PC-3 (cell line): ENCODE results near the gene GLMP. TPM values are rescaled to one million over a fixed set of nuclear protein-coding genes. Genes with fewer than 3 reads are reported as not detected.

ENCODE experiments used
- ATAC-seq: fragments of 200-7000 bp; cut with Tn5 transposase; 2 replicates; pipeline ENCODE4 v1.9.1; 2020; ENCODE audit warnings: mild to moderate bottlenecking, moderate library complexity
- BruUV-seq: library from RNA; stranded (reverse); fragments of 400-500 nt; replicated peaks from 2 replicates; lab custom pipeline; 2021; lab: Mats Ljungman, UMichigan
- CTCF ChIA-PET: fragments of 300-600 bp; sonication (Branson Sonifier 250); formaldehyde crosslinking; loops from one replicate; lab custom pipeline; 2022; ENCODE audit warnings: antibody characterized with exemption; lab: Charles Lee
- POLR2A ChIA-PET: fragments of 300-600 bp; sonication (Branson Sonifier 250); formaldehyde crosslinking; loops from one replicate; lab custom pipeline; 2022; ENCODE audit warnings: antibody characterized with exemption; ENCODE audit not compliant: unreplicated experiment; lab: Charles Lee
- DNase-seq: peaks from one replicate; pipeline ENCODE4 v3.0.0-alpha.2; 2015
- H2AFZ ChIP-seq: fragments of 300-600 bp; sonication (generic); 2 replicates; pipeline ENCODE4 v1.6.0; 2016; ENCODE audit warnings: antibody characterized with exemption, low read length
- H3F3A ChIP-seq: fragments of 300-600 bp; sonication (generic); one replicate; pipeline ENCODE4 v1.6.0; 2017; ENCODE audit warnings: antibody characterized with exemption, low read length, control low read depth, mild to moderate bottlenecking; ENCODE audit not compliant: unreplicated experiment
- H3K27ac ChIP-seq: fragments of 300-600 bp; sonication (generic); 2 replicates; pipeline ENCODE4 v1.5.1; 2016; ENCODE audit warnings: mild to moderate bottlenecking, low read length
- H3K27me3 ChIP-seq: fragments of 300-600 bp; sonication (generic); 2 replicates; pipeline ENCODE4 v1.6.1; 2016; ENCODE audit warnings: low read length, mixed read lengths
- H3K36me3 ChIP-seq: fragments of 300-600 bp; sonication (generic); 2 replicates; pipeline ENCODE4 v1.6.1; 2016; ENCODE audit warnings: low read depth, mixed run types, low read length, mixed read lengths
- H3K4me1 ChIP-seq: fragments of 300-600 bp; sonication (generic); 2 replicates; pipeline ENCODE4 v1.5.1; 2016; ENCODE audit warnings: low read length; ENCODE audit not compliant: insufficient read depth
- H3K4me2 ChIP-seq: fragments of 300-600 bp; sonication (generic); 2 replicates; pipeline ENCODE4 v1.6.0; 2016; ENCODE audit warnings: low read length
- H3K4me3 ChIP-seq: fragments of 300-600 bp; sonication (generic); 2 replicates; pipeline ENCODE4 v1.5.1; 2016; ENCODE audit warnings: mild to moderate bottlenecking, low read length, mixed read lengths
- H3K79me2 ChIP-seq: fragments of 300-600 bp; sonication (generic); 2 replicates; pipeline ENCODE4 v1.6.1; 2017; ENCODE audit warnings: low read length, mixed read lengths
- H3K9ac ChIP-seq: fragments of 300-600 bp; sonication (generic); 2 replicates; pipeline ENCODE4 v1.6.0; 2016; ENCODE audit warnings: mild to moderate bottlenecking, low read length
- H3K9me2 ChIP-seq: fragments of 300-600 bp; sonication (generic); replicated peaks from 2 replicates; pipeline ENCODE4 v1.6.1; 2016; ENCODE audit warnings: mixed run types, low read length, mixed read lengths
- H3K9me3 ChIP-seq: fragments of 300-600 bp; sonication (generic); 2 replicates; pipeline ENCODE4 v1.6.1; 2016; ENCODE audit warnings: low read length, mixed read lengths
- H4K20me1 ChIP-seq: fragments of 300-600 bp; sonication (generic); 2 replicates; pipeline ENCODE4 v1.6.1; 2016; ENCODE audit warnings: low read length, mixed read lengths
- CTCF ChIP-seq: fragments of 300-600 bp; sonication (generic); conservative IDR thresholded peaks from 2 replicates; pipeline ENCODE4 v1.5.1; 2017; ENCODE audit warnings: antibody characterized with exemption, low read depth, mild to moderate bottlenecking, low read length
- EZH2 ChIP-seq: fragments of 300-600 bp; sonication (generic); IDR thresholded peaks from one replicate; pipeline ENCODE4 v1.6.1; 2017; ENCODE audit warnings: antibody characterized with exemption, mild to moderate bottlenecking, low read length; ENCODE audit not compliant: unreplicated experiment
- EZH2phosphoT487 ChIP-seq: fragments of 300-600 bp; sonication (generic); IDR thresholded peaks from 2 replicates; pipeline ENCODE4 v1.6.1; 2018; ENCODE audit warnings: mild to moderate bottlenecking, antibody characterized with exemption, low read length, borderline replicate concordance
- intact Hi-C: fragments of 100-400 bp; cut with micrococcal nuclease; formaldehyde crosslinking; loops from 2 replicates; pipeline ENCODE4 v1.9.0; 2023
- total RNA-seq: library from RNA; depleted of rRNA; stranded (reverse); fragments of >200 nt; gene quantifications from 2 replicates; pipeline ENCODE4 v1.2.3, GENCODE V29; 2014

GLMP gene
- total RNA-seq, 1 experiment from 2014 or later: 49.8 TPM

GRCh38 chr1:156249593-156249992 lies 45.9 kb downstream of the GLMP start:
- no peaks in the 10 kb centered on the region for H4K20me1 ChIP-seq
- H3F3A ChIP-seq: peaks cover 3% of the 10 kb centered on the region
- H3K9me3 ChIP-seq: no peaks in the 10 kb centered on the region
- H3K4me1 ChIP-seq: no peaks in the 10 kb centered on the region
- no peak overlapping the region for H3K4me2 ChIP-seq
- DNase-seq (no peak), ATAC-seq (no peak)
- H3K27ac ChIP-seq: no peak overlapping the region
- TF ChIP-seq EZH2phosphoT487: no peak
- TF ChIP-seq EZH2: no peak
- no peak for TF ChIP-seq CTCF
- no peak overlapping the region for H3K9ac ChIP-seq
- H3K9me2 ChIP-seq: no peaks in the 10 kb centered on the region
- intact Hi-C loops: no loop called here
- H2AFZ ChIP-seq: no peak overlapping the region
- BruUV-seq: TSS peak; percentile 17
- ChIA-PET POLR2A (no interaction called here), CTCF (no interaction called here)
- no peak overlapping the region for H3K4me3 ChIP-seq
- no peaks in the 10 kb centered on the region for H3K27me3 ChIP-seq
- no peaks in the 10 kb centered on the region for H3K79me2 ChIP-seq
- peaks cover 51% of the 10 kb centered on the region for H3K36me3 ChIP-seq

- ATAC-seq: no peak; the same call in 1 of the 2 replicates
- BruUV-seq: no TSS peak
- H2AFZ ChIP-seq: no peak overlapping the region
- no peak overlapping the region for H3K4me3 ChIP-seq
- no peak for TF ChIP-seq CTCF
- TF ChIP-seq EZH2phosphoT487: no peak
- TF ChIP-seq EZH2: no peak
- CTCF ChIA-PET: no interaction called here
- H3K4me1 ChIP-seq: no peaks in the 10 kb centered on the region
- POLR2A ChIA-PET: interaction anchor here (0.7 kb wide), 1 partner anchor 16 kb away, joined by 6 read pairs; no protein-coding TSS in a partner anchor
- H3K9ac ChIP-seq: no peak overlapping the region
- no peaks in the 10 kb centered on the region for H3K27me3 ChIP-seq
- no peaks in the 10 kb centered on the region for H3K79me2 ChIP-seq
- no peak overlapping the region for H3K4me2 ChIP-seq
- H3K27ac ChIP-seq: no peak overlapping the region
- H4K20me1 ChIP-seq: no peaks in the 10 kb centered on the region
- H3K36me3 ChIP-seq: peaks cover 42% of the 10 kb centered on the region
- H3K9me3 ChIP-seq: no peaks in the 10 kb centered on the region
- H3F3A ChIP-seq: peaks cover 3% of the 10 kb centered on the region
- DNase-seq: no peak
- intact Hi-C loops: no loop called here
- no peaks in the 10 kb centered on the region for H3K9me2 ChIP-seq
These were observed 47.2 kb downstream of the GLMP start for GRCh38 chr1:156248323-156248683.

- peaks cover 36% of the 10 kb centered on the region for H3K36me3 ChIP-seq
- no peaks in the 10 kb centered on the region for H4K20me1 ChIP-seq
- ATAC-seq (peak; percentile 17), DNase-seq (no peak)
- BruUV-seq: no TSS peak
- intact Hi-C loops: no loop called here
- no peaks in the 10 kb centered on the region for H3K27me3 ChIP-seq
- TF ChIP-seq EZH2 (no peak), CTCF (no peak), EZH2phosphoT487 (no peak)
- H3K9me2 ChIP-seq: no peaks in the 10 kb centered on the region
- ChIA-PET POLR2A (interaction anchor here (0.5 to 0.7 kb wide), 2 partner anchors 15 to 24 kb away, joined by 3 to 6 read pairs; no protein-coding TSS in a partner anchor), CTCF (no interaction called here)
- H3F3A ChIP-seq: peaks cover 2% of the 10 kb centered on the region
- H3K9me3 ChIP-seq: no peaks in the 10 kb centered on the region
- no peak within 1 kb of the TSS for H3K4me3 ChIP-seq
- no peak within 1 kb of the TSS for H3K27ac ChIP-seq
- no peaks in the 10 kb centered on the region for H3K79me2 ChIP-seq
- H3K4me1 ChIP-seq: no peaks in the 10 kb centered on the region
- H3K9ac ChIP-seq: no peak within 1 kb of the TSS
- H3K4me2 ChIP-seq: no peak within 1 kb of the TSS
- H2AFZ ChIP-seq: no peak within 1 kb of the TSS
These were observed 47.8 kb downstream of the GLMP start, which contains the start of gene PAQR6 for GRCh38 chr1:156247460-156248322. Gene PAQR6 (minus strand): TSS chr1:156248056. CDS start chr1:156246731, 1,325 bp downstream.
